ENCODE results near the gene TUSC2. TPM values are rescaled to one million over a fixed set of nuclear protein-coding genes. Genes with fewer than 3 reads are reported as not detected.

The TUSC2 gene
- total RNA-seq, 1 experiment from 2014 or later = 38.3 TPM

DNA sequence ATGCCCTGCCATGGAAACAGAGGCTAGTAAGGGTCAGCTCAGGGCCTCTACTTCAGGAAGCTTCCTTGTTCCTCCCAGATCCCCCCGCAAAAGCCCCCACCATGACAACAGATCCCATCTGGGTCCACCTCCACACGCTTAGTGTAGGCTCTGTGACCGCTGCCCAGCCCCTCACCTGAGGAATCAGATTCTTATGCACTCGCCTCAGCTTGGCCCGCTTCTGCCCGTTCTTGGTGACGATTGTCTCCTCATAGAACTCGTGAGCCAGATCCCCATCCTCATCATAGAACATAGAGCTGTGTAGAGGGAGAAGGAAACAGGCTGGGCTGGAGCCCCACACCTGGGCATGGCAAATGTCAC is 1.9 kb downstream of the TUSC2 start:
- POLR2A ChIA-PET = no interaction called here
- Mint-ChIP-seq H3K4me3 (ENCODE audit: unreplicated experiment) (no peak overlapping the region), H3K36me3 (ENCODE audit: insufficient read depth, unreplicated experiment) (peaks cover 40% of the 10 kb centered on the region), H3K27ac (ENCODE audit: unreplicated experiment) (no peak overlapping the region), H3K9me3 (ENCODE audit: unreplicated experiment) (no peaks in the 10 kb centered on the region), H3K4me1 (ENCODE audit: low read depth, unreplicated experiment) (no peaks in the 10 kb centered on the region), H3K27me3 (ENCODE audit: insufficient read depth, unreplicated experiment) (no peaks in the 10 kb centered on the region)
- Histone ChIP-seq H3K9me3 (no peaks in the 10 kb centered on the region), H3K27me3 (replicated peaks; ENCODE audit: control insufficient read depth, insufficient read depth, low read length) (no peaks in the 10 kb centered on the region), H3K4me3 (ENCODE audit: low read depth, low read length) (no peak overlapping the region), H3K36me3 (ENCODE audit: control insufficient read depth, insufficient read depth, low read length) (peaks cover 1% of the 10 kb centered on the region), H3K4me1 (peaks cover 17% of the 10 kb centered on the region)
- no peak for DNase-seq
- no TSS peak for BruUV-seq (replicated peaks)
- CTCF ChIA-PET = interaction anchor here (0.7 kb wide), 1 partner anchor 19 kb away, joined by 5 read pairs; the partner anchor contains the start of gene ZMYND10
- TF ChIP-seq, protein P1, sequence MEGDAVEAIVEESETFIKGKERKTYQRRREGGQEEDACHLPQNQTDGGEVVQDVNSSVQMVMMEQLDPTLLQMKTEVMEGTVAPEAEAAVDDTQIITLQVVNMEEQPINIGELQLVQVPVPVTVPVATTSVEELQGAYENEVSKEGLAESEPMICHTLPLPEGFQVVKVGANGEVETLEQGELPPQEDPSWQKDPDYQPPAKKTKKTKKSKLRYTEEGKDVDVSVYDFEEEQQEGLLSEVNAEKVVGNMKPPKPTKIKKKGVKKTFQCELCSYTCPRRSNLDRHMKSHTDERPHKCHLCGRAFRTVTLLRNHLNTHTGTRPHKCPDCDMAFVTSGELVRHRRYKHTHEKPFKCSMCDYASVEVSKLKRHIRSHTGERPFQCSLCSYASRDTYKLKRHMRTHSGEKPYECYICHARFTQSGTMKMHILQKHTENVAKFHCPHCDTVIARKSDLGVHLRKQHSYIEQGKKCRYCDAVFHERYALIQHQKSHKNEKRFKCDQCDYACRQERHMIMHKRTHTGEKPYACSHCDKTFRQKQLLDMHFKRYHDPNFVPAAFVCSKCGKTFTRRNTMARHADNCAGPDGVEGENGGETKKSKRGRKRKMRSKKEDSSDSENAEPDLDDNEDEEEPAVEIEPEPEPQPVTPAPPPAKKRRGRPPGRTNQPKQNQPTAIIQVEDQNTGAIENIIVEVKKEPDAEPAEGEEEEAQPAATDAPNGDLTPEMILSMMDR (IDR thresholded peaks at IDR 0.05; ENCODE audit: insufficient read depth in 1 of 2, low read depth in 1 of 2, low read length in 1 of 2, severe bottlenecking in 1 of 2, unreplicated experiment in 1 of 2) = no peak
- intact Hi-C loops (cut with micrococcal nuclease; ENCODE audit: unreplicated experiment) = no loop called here

DNA sequence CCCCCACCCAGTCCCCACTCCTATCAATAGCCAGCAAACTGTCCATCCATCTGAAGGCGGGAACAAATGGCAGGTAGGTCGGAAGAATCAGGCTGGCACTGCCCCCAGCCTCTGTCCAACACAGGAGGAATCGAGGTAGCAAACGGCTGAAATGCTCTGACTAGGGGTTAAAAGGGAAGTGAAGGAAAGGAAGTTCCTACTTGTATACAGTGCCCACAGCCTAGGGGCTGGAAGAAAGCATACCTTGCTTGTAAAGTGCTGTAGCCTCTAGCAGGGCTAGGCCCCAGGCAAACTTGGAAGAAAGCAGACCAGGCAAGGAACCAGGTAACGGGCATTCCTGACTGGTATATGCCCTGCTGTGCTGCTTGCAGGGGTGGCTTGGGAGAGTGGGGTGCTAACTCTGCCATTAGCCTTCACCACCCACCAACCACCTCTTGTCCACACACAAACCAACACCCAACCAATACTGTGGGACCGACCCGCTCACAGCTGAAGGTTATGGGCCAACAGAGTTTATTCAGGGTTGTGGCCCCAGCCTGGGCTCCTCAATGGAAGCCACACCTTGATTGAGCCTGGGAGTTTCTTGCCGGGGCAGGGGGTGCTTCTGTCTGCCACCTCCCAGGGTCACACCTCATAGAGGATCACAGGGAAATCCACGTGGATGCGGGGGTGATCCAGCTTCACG is 2.4 kb downstream of the TUSC2 start:
- H3K36me3 Mint-ChIP-seq (ENCODE audit: insufficient read depth, unreplicated experiment) = peaks cover 37% of the 10 kb centered on the region
- H3K27me3 ChIP-seq (replicated peaks; ENCODE audit: control insufficient read depth, insufficient read depth, low read length) = no peaks in the 10 kb centered on the region
- H3K4me1 Mint-ChIP-seq (ENCODE audit: low read depth, unreplicated experiment) = no peaks in the 10 kb centered on the region
- H3K4me3 Mint-ChIP-seq (ENCODE audit: unreplicated experiment) = no peak overlapping the region
- H3K27ac Mint-ChIP-seq (ENCODE audit: unreplicated experiment) = no peak overlapping the region
- no peak for DNase-seq
- no peaks in the 10 kb centered on the region for H3K9me3 Mint-ChIP-seq (ENCODE audit: unreplicated experiment)
- TF ChIP-seq, protein P1 (IDR thresholded peaks at IDR 0.05; ENCODE audit: insufficient read depth in 1 of 2, low read depth in 1 of 2, low read length in 1 of 2, severe bottlenecking in 1 of 2, unreplicated experiment in 1 of 2) = no peak
- ChIA-PET CTCF (no interaction called here), POLR2A (interaction anchor here (0.6 kb wide), 1 partner anchor 12 kb away, joined by 3 read pairs; no protein-coding TSS in a partner anchor)
- peaks cover 1% of the 10 kb centered on the region for H3K36me3 ChIP-seq (ENCODE audit: control insufficient read depth, insufficient read depth, low read length)
- H3K4me1 ChIP-seq = peaks cover 17% of the 10 kb centered on the region
- H3K9me3 ChIP-seq = no peaks in the 10 kb centered on the region
- BruUV-seq (replicated peaks) = no TSS peak
- H3K27me3 Mint-ChIP-seq (ENCODE audit: insufficient read depth, unreplicated experiment) = no peaks in the 10 kb centered on the region
- intact Hi-C loops (cut with micrococcal nuclease; ENCODE audit: unreplicated experiment) = loop anchor here (2.0 kb wide), 1 partner anchor 99 kb away; no protein-coding TSS in a partner anchor
- H3K4me3 ChIP-seq (ENCODE audit: low read depth, low read length) = no peak overlapping the region

DNA sequence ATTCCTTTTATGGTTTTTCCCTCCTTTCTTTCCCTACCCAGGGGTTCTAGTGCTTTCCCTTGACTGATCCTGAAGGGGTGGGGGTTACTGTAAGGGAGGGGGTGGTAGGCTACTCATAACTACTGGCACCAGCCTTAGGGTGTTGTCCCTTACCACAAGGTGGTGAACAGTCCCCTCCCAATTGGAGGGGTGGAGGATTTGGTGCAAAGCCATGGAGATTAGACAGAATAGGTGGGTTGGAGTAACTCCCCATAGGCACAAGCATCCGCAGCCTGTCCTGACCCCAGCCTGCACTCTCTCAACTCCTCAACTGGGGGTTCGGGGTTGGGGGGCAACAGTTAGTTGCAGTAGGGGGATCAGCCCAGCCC is 2.9 kb downstream of the TUSC2 start:
- peaks cover 21% of the 10 kb centered on the region for H3K4me1 ChIP-seq
- no peaks in the 10 kb centered on the region for H3K36me3 ChIP-seq (ENCODE audit: control insufficient read depth, insufficient read depth, low read length)
- Mint-ChIP-seq H3K36me3 (ENCODE audit: insufficient read depth, unreplicated experiment) (peaks cover 33% of the 10 kb centered on the region), H3K4me3 (ENCODE audit: unreplicated experiment) (no peak overlapping the region), H3K9me3 (ENCODE audit: unreplicated experiment) (no peaks in the 10 kb centered on the region), H3K4me1 (ENCODE audit: low read depth, unreplicated experiment) (no peaks in the 10 kb centered on the region), H3K27ac (ENCODE audit: unreplicated experiment) (no peak overlapping the region), H3K27me3 (ENCODE audit: insufficient read depth, unreplicated experiment) (no peaks in the 10 kb centered on the region)
- no TSS peak for BruUV-seq (replicated peaks)
- no peaks in the 10 kb centered on the region for H3K27me3 ChIP-seq (replicated peaks; ENCODE audit: control insufficient read depth, insufficient read depth, low read length)
- no peak for DNase-seq
- POLR2A ChIA-PET = interaction anchor here (0.6 kb wide), 1 partner anchor 12 kb away, joined by 3 read pairs; no protein-coding TSS in a partner anchor
- no peak overlapping the region for H3K4me3 ChIP-seq (ENCODE audit: low read depth, low read length)
- intact Hi-C loops (cut with micrococcal nuclease; ENCODE audit: unreplicated experiment) = loop anchor here (2.0 kb wide), 1 partner anchor 98 kb away; no protein-coding TSS in a partner anchor
- TF ChIP-seq, protein P1 (IDR thresholded peaks at IDR 0.05; ENCODE audit: insufficient read depth in 1 of 2, low read depth in 1 of 2, low read length in 1 of 2, severe bottlenecking in 1 of 2, unreplicated experiment in 1 of 2) = no peak
- H3K9me3 ChIP-seq = no peaks in the 10 kb centered on the region
- CTCF ChIA-PET = interaction anchor here (1.6 to 2.2 kb wide), 2 partner anchors 22 to 26 kb away, joined by 7 to 12 read pairs; partner anchors contain the start of genes HYAL1, HYAL3 and NAA80
